ENCODE measurements around the gene TP53I11. TPM values are rescaled to one million over a fixed set of nuclear protein-coding genes. Genes with fewer than 3 reads are reported as not detected.

Gene TP53I11, protein sequence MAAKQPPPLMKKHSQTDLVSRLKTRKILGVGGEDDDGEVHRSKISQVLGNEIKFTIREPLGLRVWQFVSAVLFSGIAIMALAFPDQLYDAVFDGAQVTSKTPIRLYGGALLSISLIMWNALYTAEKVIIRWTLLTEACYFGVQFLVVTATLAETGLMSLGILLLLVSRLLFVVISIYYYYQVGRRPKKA
- 23.1 TPM for polyA plus RNA-seq (2013, experiment 1 of 2)
- polyA plus RNA-seq (2013, experiment 2 of 2): 24.6 TPM

- H2BK120ac ChIP-seq (ENCODE audit: low read depth, low read length): peak within 1 kb of the TSS; percentile 17
- peak within 1 kb of the TSS; percentile 54 for H3K23ac ChIP-seq (ENCODE audit: low read length)
- peak within 1 kb of the TSS; percentile 77 for H3K4me3 ChIP-seq (ENCODE audit: low read length)
- no peak within 1 kb of the TSS for H2BK15ac ChIP-seq (replicated peaks; ENCODE audit: low read depth)
- peak within 1 kb of the TSS; percentile 63 for H3K4me2 ChIP-seq (ENCODE audit: low read length)
- no peak for DNase-seq
- peak within 1 kb of the TSS; percentile 93 for H3K18ac ChIP-seq (ENCODE audit: low read length)
- peak within 1 kb of the TSS; percentile 44 for H3K4ac ChIP-seq (ENCODE audit: low read depth, low read length)
- H2AK5ac ChIP-seq (ENCODE audit: low read length): no peak within 1 kb of the TSS
- peak within 1 kb of the TSS; percentile 94 for H3K56ac ChIP-seq (ENCODE audit: low read length)
- peak within 1 kb of the TSS; percentile 87 for H3K9ac ChIP-seq (ENCODE audit: low read length)
- H3K79me2 ChIP-seq (ENCODE audit: control insufficient read depth, insufficient read depth, low read length): peaks cover 2% of the 10 kb centered on the region
- H3K4me1 ChIP-seq (ENCODE audit: control insufficient read depth, low read depth, low read length): peaks cover 25% of the 10 kb centered on the region
- peak within 1 kb of the TSS; percentile 84 for H4K8ac ChIP-seq (ENCODE audit: low read depth, low read length)
- peak within 1 kb of the TSS; percentile 70 for H2BK5ac ChIP-seq (ENCODE audit: low read length)
- no peaks in the 10 kb centered on the region for H3K36me3 ChIP-seq (ENCODE audit: control insufficient read depth, insufficient read depth, low read length)
- peaks cover 8% of the 10 kb centered on the region for H3K79me1 ChIP-seq (ENCODE audit: low read length)
- peak within 1 kb of the TSS; percentile 69 for H3K27ac ChIP-seq (ENCODE audit: low read depth, low read length)
- H3K27me3 ChIP-seq (ENCODE audit: insufficient read depth, low read length, poor library complexity): no peaks in the 10 kb centered on the region
- WGBS (ENCODE audit: extremely low coverage, insufficient coverage, low lambda C conversion rate): no CpG with 5 or more reads among the region's 83 CpGs
- H4K5ac ChIP-seq (ENCODE audit: low read length): no peak within 1 kb of the TSS
Observed at GRCh38 chr11:44950625-44951476, at the start of gene TP53I11. TP53I11 (minus strand) TSS chr11:44950883; CDS start chr11:44938335, 12,548 bp downstream.

- no peaks in the 10 kb centered on the region for H3K36me3 ChIP-seq (ENCODE audit: control insufficient read depth, insufficient read depth, low read length)
- H2BK5ac ChIP-seq (ENCODE audit: low read length): no peak overlapping the region
- H3K9ac ChIP-seq (ENCODE audit: low read length): no peak overlapping the region
- H2AK5ac ChIP-seq (ENCODE audit: low read length): no peak overlapping the region
- no peak overlapping the region for H3K4me3 ChIP-seq (ENCODE audit: low read length)
- no peak overlapping the region for H2BK15ac ChIP-seq (replicated peaks; ENCODE audit: low read depth)
- H2BK120ac ChIP-seq (ENCODE audit: low read depth, low read length): no peak overlapping the region
- no peak for DNase-seq
- H3K27me3 ChIP-seq (ENCODE audit: insufficient read depth, low read length, poor library complexity): no peaks in the 10 kb centered on the region
- H3K27ac ChIP-seq (ENCODE audit: low read depth, low read length): no peak overlapping the region
- H3K18ac ChIP-seq (ENCODE audit: low read length): no peak overlapping the region
- no peaks in the 10 kb centered on the region for H3K79me1 ChIP-seq (ENCODE audit: low read length)
- no peak overlapping the region for H3K56ac ChIP-seq (ENCODE audit: low read length)
- H3K4me1 ChIP-seq (ENCODE audit: control insufficient read depth, low read depth, low read length): no peaks in the 10 kb centered on the region
- no peak overlapping the region for H4K5ac ChIP-seq (ENCODE audit: low read length)
- WGBS (ENCODE audit: extremely low coverage, insufficient coverage, low lambda C conversion rate): no CpG with 5 or more reads among the region's 2 CpGs
- no peak overlapping the region for H4K8ac ChIP-seq (ENCODE audit: low read depth, low read length)
- H3K4me2 ChIP-seq (ENCODE audit: low read length): no peak overlapping the region
- H3K23ac ChIP-seq (ENCODE audit: low read length): no peak overlapping the region
- H3K79me2 ChIP-seq (ENCODE audit: control insufficient read depth, insufficient read depth, low read length): no peaks in the 10 kb centered on the region
- no peak overlapping the region for H3K4ac ChIP-seq (ENCODE audit: low read depth, low read length)
Observed at GRCh38 chr11:44999068-44999467, 48.4 kb upstream of the TP53I11 start.

DNA sequence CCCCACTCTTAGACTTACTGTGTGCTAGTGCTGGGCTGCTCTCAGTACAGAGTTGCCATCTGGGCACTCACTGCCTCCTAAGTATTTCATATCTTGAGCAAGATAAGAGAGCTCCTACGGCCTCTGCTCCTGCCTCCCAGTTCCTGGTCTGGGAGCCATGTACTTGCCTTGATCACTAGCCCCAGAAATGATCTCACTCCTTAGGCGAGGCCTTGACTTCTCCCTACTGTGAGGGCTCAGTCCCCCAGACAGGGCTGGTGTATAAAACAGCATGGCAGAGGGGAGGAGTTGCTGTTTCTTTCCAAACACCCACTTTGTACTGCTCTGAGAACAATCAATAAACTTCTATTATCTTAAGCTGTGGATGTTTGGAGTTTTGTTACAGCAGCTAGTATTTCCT, 47.4 kb upstream of the TP53I11 start:
- Histone ChIP-seq H3K27ac (ENCODE audit: low read depth, low read length) (no peak overlapping the region), H3K79me2 (ENCODE audit: control insufficient read depth, insufficient read depth, low read length) (no peaks in the 10 kb centered on the region), H3K9ac (ENCODE audit: low read length) (no peak overlapping the region), H3K36me3 (ENCODE audit: control insufficient read depth, insufficient read depth, low read length) (no peaks in the 10 kb centered on the region), H2BK15ac (replicated peaks; ENCODE audit: low read depth) (no peak overlapping the region), H3K79me1 (ENCODE audit: low read length) (no peaks in the 10 kb centered on the region), H3K4me2 (ENCODE audit: low read length) (no peak overlapping the region), H3K18ac (ENCODE audit: low read length) (no peak overlapping the region), H3K56ac (ENCODE audit: low read length) (no peak overlapping the region), H3K4me3 (ENCODE audit: low read length) (no peak overlapping the region), H2BK5ac (ENCODE audit: low read length) (no peak overlapping the region), H2AK5ac (ENCODE audit: low read length) (no peak overlapping the region), H3K4ac (ENCODE audit: low read depth, low read length) (no peak overlapping the region), H4K8ac (ENCODE audit: low read depth, low read length) (no peak overlapping the region), H3K27me3 (ENCODE audit: insufficient read depth, low read length, poor library complexity) (no peaks in the 10 kb centered on the region), H4K5ac (ENCODE audit: low read length) (no peak overlapping the region), H2BK120ac (ENCODE audit: low read depth, low read length) (no peak overlapping the region), H3K4me1 (ENCODE audit: control insufficient read depth, low read depth, low read length) (no peaks in the 10 kb centered on the region), H3K23ac (ENCODE audit: low read length) (no peak overlapping the region)
- WGBS (ENCODE audit: extremely low coverage, insufficient coverage, low lambda C conversion rate): no CpG with 5 or more reads among the region's 2 CpGs
- no peak for DNase-seq

DNA sequence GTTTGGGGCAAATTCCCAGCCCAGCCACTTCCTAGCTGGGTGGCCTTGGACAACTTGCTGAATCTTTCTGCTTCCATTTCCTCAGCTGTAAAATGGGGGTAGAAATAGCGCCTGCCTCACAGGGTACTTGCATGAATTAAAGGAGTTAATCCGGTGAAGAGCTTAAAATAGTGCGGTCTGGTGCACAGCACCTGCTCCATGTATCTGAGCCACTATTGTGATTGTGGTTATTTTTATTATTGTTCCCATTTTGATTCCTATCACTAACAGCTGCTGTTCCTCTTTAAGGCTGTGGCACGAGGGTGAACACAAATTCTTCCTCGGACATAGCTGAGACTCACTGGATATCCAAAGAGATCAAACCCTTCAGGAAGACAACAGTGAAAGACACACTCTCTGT, 46.9 kb upstream of the TP53I11 start:
- Histone ChIP-seq H2BK120ac (ENCODE audit: low read depth, low read length) (no peak overlapping the region), H3K4me2 (ENCODE audit: low read length) (no peak overlapping the region), H3K27me3 (ENCODE audit: insufficient read depth, low read length, poor library complexity) (no peaks in the 10 kb centered on the region), H2AK5ac (ENCODE audit: low read length) (no peak overlapping the region), H3K4me1 (ENCODE audit: control insufficient read depth, low read depth, low read length) (no peaks in the 10 kb centered on the region), H3K79me2 (ENCODE audit: control insufficient read depth, insufficient read depth, low read length) (no peaks in the 10 kb centered on the region), H4K5ac (ENCODE audit: low read length) (no peak overlapping the region), H3K9ac (ENCODE audit: low read length) (no peak overlapping the region), H3K18ac (ENCODE audit: low read length) (no peak overlapping the region), H4K8ac (ENCODE audit: low read depth, low read length) (no peak overlapping the region), H3K27ac (ENCODE audit: low read depth, low read length) (no peak overlapping the region), H2BK5ac (ENCODE audit: low read length) (no peak overlapping the region), H3K4me3 (ENCODE audit: low read length) (no peak overlapping the region), H3K36me3 (ENCODE audit: control insufficient read depth, insufficient read depth, low read length) (no peaks in the 10 kb centered on the region), H3K56ac (ENCODE audit: low read length) (no peak overlapping the region), H2BK15ac (replicated peaks; ENCODE audit: low read depth) (no peak overlapping the region), H3K4ac (ENCODE audit: low read depth, low read length) (no peak overlapping the region), H3K23ac (ENCODE audit: low read length) (no peak overlapping the region), H3K79me1 (ENCODE audit: low read length) (no peaks in the 10 kb centered on the region)
- no peak for DNase-seq
- no CpG with 5 or more reads among the region's 5 CpGs for WGBS (ENCODE audit: extremely low coverage, insufficient coverage, low lambda C conversion rate)

DNA sequence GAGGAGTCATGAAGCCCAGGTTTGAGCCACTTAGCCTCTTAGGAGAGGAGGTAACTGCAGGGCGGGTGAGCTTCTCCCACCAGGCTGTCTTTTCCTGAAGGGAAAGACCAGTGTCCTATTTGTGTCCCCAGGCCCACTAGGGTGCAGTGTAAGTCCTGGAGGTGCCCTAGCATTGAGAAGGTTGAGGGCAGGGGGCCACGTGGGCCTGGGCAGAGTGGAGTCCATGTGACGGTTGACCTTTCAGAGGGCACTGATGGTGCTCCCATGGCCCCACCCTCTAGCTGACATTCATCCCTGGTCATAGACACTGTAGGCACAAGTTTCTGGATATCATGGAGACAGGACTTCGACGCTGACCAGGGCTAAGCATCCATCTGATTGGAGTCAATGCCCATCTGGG, 44.1 kb upstream of the TP53I11 start:
- DNase-seq: no peak
- WGBS (ENCODE audit: extremely low coverage, insufficient coverage, low lambda C conversion rate): no CpG with 5 or more reads among the region's 5 CpGs
- no peaks in the 10 kb centered on the region for H3K4me1 ChIP-seq (ENCODE audit: control insufficient read depth, low read depth, low read length)

More for the DNA sequence above, 44.1 kb upstream of the TP53I11 start:
- Histone ChIP-seq H4K5ac (ENCODE audit: low read length) (no peak overlapping the region), H3K27ac (ENCODE audit: low read depth, low read length) (no peak overlapping the region), H2BK120ac (ENCODE audit: low read depth, low read length) (no peak overlapping the region), H4K8ac (ENCODE audit: low read depth, low read length) (no peak overlapping the region), H3K56ac (ENCODE audit: low read length) (no peak overlapping the region), H3K23ac (ENCODE audit: low read length) (no peak overlapping the region), H3K4ac (ENCODE audit: low read depth, low read length) (no peak overlapping the region), H3K36me3 (ENCODE audit: control insufficient read depth, insufficient read depth, low read length) (no peaks in the 10 kb centered on the region), H3K79me1 (ENCODE audit: low read length) (no peaks in the 10 kb centered on the region), H3K18ac (ENCODE audit: low read length) (no peak overlapping the region), H2BK15ac (replicated peaks; ENCODE audit: low read depth) (no peak overlapping the region), H3K4me2 (ENCODE audit: low read length) (no peak overlapping the region), H2AK5ac (ENCODE audit: low read length) (no peak overlapping the region), H3K27me3 (ENCODE audit: insufficient read depth, low read length, poor library complexity) (no peaks in the 10 kb centered on the region), H3K79me2 (ENCODE audit: control insufficient read depth, insufficient read depth, low read length) (no peaks in the 10 kb centered on the region), H3K9ac (ENCODE audit: low read length) (no peak overlapping the region), H3K4me3 (ENCODE audit: low read length) (no peak overlapping the region), H2BK5ac (ENCODE audit: low read length) (no peak overlapping the region)
